G401 (cell line): ENCODE results near the gene UBQLN1. TPM values are rescaled to one million over a fixed set of nuclear protein-coding genes. Genes with fewer than 3 reads are reported as not detected.
"Not testable (repeated sequence)": the region's sequence is repeated elsewhere in the genome, so short reads cannot be mapped to it uniquely, and the experiment has no call there.

Source experiments
- DNase-seq: peaks from one replicate; pipeline ENCODE4 v3.0.0-alpha.2; 2015; ENCODE audit warnings: low spot score
- in situ Hi-C: cut with HindIII; loops from 2 replicates; pipeline ENCODE4 v1.10.0; 2016; ENCODE audit warnings: low sequenced_read_pairs, mixed read lengths
- total RNA-seq: library from RNA; depleted of rRNA; stranded (reverse); fragments of >200 nt; shearing (Covaris generic); gene quantifications from 2 replicates; pipeline ENCODE4 v1.2.3, GENCODE V29; 2014

The UBQLN1 gene
- total RNA-seq, 1 experiment from 2014 or later: 152 TPM

- DNase-seq: no peak
- in situ Hi-C loops: no loop called here
Measured at GRCh38 chr9:83646500-83647239, 61.1 kb downstream of the UBQLN1 start.

GRCh38 chr9:83642793-83643192, 65.0 kb downstream of the UBQLN1 start:
- DNase-seq: no peak
- in situ Hi-C loops: no loop called here

- in situ Hi-C loops: no loop called here
- DNase-seq: no peak
Measured at GRCh38 chr9:83639266-83639665, 68.5 kb downstream of the UBQLN1 start.

GRCh38 chr9:83637389-83637788, 70.4 kb downstream of the UBQLN1 start:
- in situ Hi-C loops: no loop called here
- DNase-seq: no peak

GRCh38 chr9:83636813-83637212, 70.9 kb downstream of the UBQLN1 start:
- in situ Hi-C loops: no loop called here

GRCh38 chr9:83633676-83634075, 74.1 kb downstream of the UBQLN1 start:
- in situ Hi-C loops: no loop called here
- no peak for DNase-seq

More at GRCh38 chr9:83636813-83637212, 70.9 kb downstream of the UBQLN1 start:
- DNase-seq: no peak

- in situ Hi-C loops: no loop called here
- DNase-seq: no peak
Measured at GRCh38 chr9:83633255-83633654, 74.5 kb downstream of the UBQLN1 start.

GRCh38 chr9:83630938-83631457, 76.8 kb downstream of the UBQLN1 start:
- in situ Hi-C loops: no loop called here
- peak; percentile 21 for DNase-seq

GRCh38 chr9:83629433-83630104, 78.2 kb downstream of the UBQLN1 start:
- no peak for DNase-seq
- in situ Hi-C loops: no loop called here

- DNase-seq: no peak
- in situ Hi-C loops: no loop called here
Measured at GRCh38 chr9:83628540-83628939, 79.2 kb downstream of the UBQLN1 start.

- DNase-seq: no peak
- in situ Hi-C loops: no loop called here
Measured at GRCh38 chr9:83625178-83625577, 82.6 kb downstream of the UBQLN1 start.

- DNase-seq: peak; percentile 80
- in situ Hi-C loops: no loop called here
Measured at GRCh38 chr9:83623679-83624076, 84.1 kb downstream of the UBQLN1 start.

GRCh38 chr9:83622939-83623678, 84.6 kb downstream of the UBQLN1 start, which contains the start of gene IDNK:
IDNK (plus strand) TSS chr9:83623143; CDS start chr9:83623172, 29 bp downstream.
- DNase-seq: peak; percentile 83
- in situ Hi-C loops: no loop called here

- in situ Hi-C loops: no loop called here
- DNase-seq: no peak
Measured at GRCh38 chr9:83622433-83622938, 85.3 kb downstream of the UBQLN1 start.

- in situ Hi-C loops: no loop called here
- DNase-seq: peak; percentile 34
Measured at GRCh38 chr9:83620841-83621636, 86.7 kb downstream of the UBQLN1 start.

GRCh38 chr9:83617299-83617698, 90.5 kb downstream of the UBQLN1 start:
- DNase-seq: no peak
- in situ Hi-C loops: no loop called here

GRCh38 chr9:83613298-83613697, 94.5 kb downstream of the UBQLN1 start:
- DNase-seq, in situ Hi-C loops: not testable (repeated sequence)
